Mesenchymal stem cell (in vitro differentiated cells and primary cell): ENCODE results near the gene PTPRH.

ENCODE experiments used
- DNase-seq: peaks from one replicate; pipeline ENCODE4 v3.0.0-alpha.2; 2013
- H2AFZ ChIP-seq: one replicate; pipeline ENCODE4 v1.6.1; 2013; ENCODE audit warnings: low read depth, mild to moderate bottlenecking, control low read depth, inconsistent platforms, low read length, moderate library complexity
- H2AK5ac ChIP-seq: 2 replicates; pipeline ENCODE4 v1.6.1; 2013; ENCODE audit warnings: low read length, moderate library complexity, mild to moderate bottlenecking, inconsistent platforms; ENCODE audit not compliant: severe bottlenecking
- H2BK120ac ChIP-seq: one replicate; pipeline ENCODE4 v1.6.1; 2013; ENCODE audit warnings: low read depth, mild to moderate bottlenecking, inconsistent platforms, low read length, moderate library complexity
- H2BK12ac ChIP-seq, 2 experiments: one replicate each; pipeline ENCODE4 v1.6.1; 2013; ENCODE audit warnings: inconsistent platforms in 2 of 2, low read length in 2 of 2, mild to moderate bottlenecking in 2 of 2, moderate library complexity in 2 of 2, control low read depth in 1 of 2
- H2BK15ac ChIP-seq: one replicate; pipeline ENCODE4 v1.6.1; 2013; ENCODE audit warnings: mild to moderate bottlenecking, low read depth, inconsistent platforms; ENCODE audit not compliant: poor library complexity, severe bottlenecking
- H2BK5ac ChIP-seq: 2 replicates; pipeline ENCODE4 v1.6.1; 2013; ENCODE audit warnings: low read depth, mild to moderate bottlenecking, low read length, control low read depth, inconsistent platforms; ENCODE audit not compliant: poor library complexity, severe bottlenecking
- H3K14ac ChIP-seq, 2 experiments: one replicate each; pipeline ENCODE4 v1.6.1; 2013; ENCODE audit warnings: inconsistent platforms in 2 of 2, low read length in 2 of 2, control low read depth in 1 of 2, mild to moderate bottlenecking in 1 of 2, moderate library complexity in 1 of 2
- H3K18ac ChIP-seq, 2 experiments: one replicate each; pipeline ENCODE4 v1.6.1; 2013; ENCODE audit warnings: inconsistent platforms in 2 of 2, low read length in 2 of 2, control low read depth in 1 of 2, low read depth in 1 of 2, mild to moderate bottlenecking in 1 of 2
- H3K23ac ChIP-seq, 2 experiments: one replicate each; pipeline ENCODE4 v1.6.1; 2013; ENCODE audit warnings: inconsistent platforms in 2 of 2, low read length in 2 of 2, mild to moderate bottlenecking in 2 of 2, moderate library complexity in 2 of 2, control low read depth in 1 of 2
- H3K27ac ChIP-seq: 2 replicates; pipeline ENCODE4 v1.5.1; 2013; ENCODE audit warnings: mild to moderate bottlenecking, moderate library complexity, low read length, control low read depth, inconsistent platforms; ENCODE audit not compliant: poor library complexity, severe bottlenecking
- H3K27me3 ChIP-seq, 2 experiments: 2 replicates each; pipeline versions ENCODE4 v1.6.1 to v1.7.0; 2013; ENCODE audit warnings: low read length in 2 of 2, mild to moderate bottlenecking in 2 of 2, moderate library complexity in 2 of 2, control low read depth in 1 of 2, inconsistent platforms in 1 of 2; ENCODE audit not compliant: control insufficient read depth in 1 of 2, insufficient read depth in 1 of 2
- H3K36me3 ChIP-seq, 2 experiments: 2 replicates each; pipeline versions ENCODE4 v1.6.1 to v1.7.0; 2013; ENCODE audit warnings: low read length in 2 of 2, control low read depth in 1 of 2, inconsistent platforms in 1 of 2, low read depth in 1 of 2, mild to moderate bottlenecking in 1 of 2; ENCODE audit not compliant: insufficient read depth in 2 of 2, control insufficient read depth in 1 of 2
- H3K4ac ChIP-seq, 2 experiments: one replicate each; pipeline ENCODE4 v1.6.1; 2013; ENCODE audit warnings: inconsistent platforms in 2 of 2, low read length in 2 of 2, mild to moderate bottlenecking in 2 of 2, moderate library complexity in 2 of 2, control low read depth in 1 of 2, low read depth in 1 of 2
- H3K4me1 ChIP-seq: 2 replicates; pipeline ENCODE4 v1.6.1; 2013; ENCODE audit warnings: low read depth, low read length, control low read depth; ENCODE audit not compliant: control insufficient read depth, insufficient read depth
- H3K4me2 ChIP-seq: 2 replicates; pipeline ENCODE4 v1.6.1; 2013; ENCODE audit warnings: low read length, mild to moderate bottlenecking, inconsistent platforms; ENCODE audit not compliant: poor library complexity, severe bottlenecking
- H3K4me3 ChIP-seq, 2 experiments: 2 replicates each; pipeline versions ENCODE4 v1.5.1 to v1.7.0; 2013; ENCODE audit warnings: low read length in 2 of 2, mild to moderate bottlenecking in 2 of 2, control low read depth in 1 of 2, low read depth in 1 of 2; ENCODE audit not compliant: insufficient read depth in 1 of 2
- H3K79me1 ChIP-seq: replicated peaks from 2 replicates; pipeline ENCODE4 v1.6.1; 2013; ENCODE audit warnings: mild to moderate bottlenecking, control low read depth, low read length, inconsistent platforms; ENCODE audit not compliant: poor library complexity, severe bottlenecking
- H3K9ac ChIP-seq: 2 replicates; pipeline ENCODE4 v1.7.0; 2013; ENCODE audit warnings: mild to moderate bottlenecking, low read length, moderate library complexity
- H3K9me3 ChIP-seq: 2 replicates; pipeline ENCODE4 v1.7.0; 2013; ENCODE audit warnings: mild to moderate bottlenecking, low read length; ENCODE audit not compliant: control insufficient read depth
- H4K8ac ChIP-seq: one replicate; pipeline ENCODE4 v1.6.1; 2013; ENCODE audit warnings: inconsistent platforms, mild to moderate bottlenecking, low read length, moderate library complexity
- H4K91ac ChIP-seq: one replicate; pipeline ENCODE4 v1.6.1; 2013; ENCODE audit warnings: mild to moderate bottlenecking, low read length, inconsistent platforms
- WGBS: methylation state at CpG from one replicate; pipeline ENCODE4 v1.1.7; 2013; ENCODE audit warnings: mixed read lengths; 5-methylcytosine and 5-hydroxymethylcytosine counted together

Gene PTPRH

GRCh38 chr19:55174425-55175116 lies 34.7 kb downstream of the PTPRH start:
- no peak overlapping the region for H2BK5ac ChIP-seq
- no peak overlapping the region for H3K4me2 ChIP-seq
- no peak overlapping the region for H4K91ac ChIP-seq
- no peak overlapping the region for H3K4ac ChIP-seq
- no peak for DNase-seq
- no peak overlapping the region for H3K27ac ChIP-seq
- no peak overlapping the region for H3K9ac ChIP-seq
- H3K9me3 ChIP-seq, result no peaks in the 10 kb centered on the region
- 62% methylated on average over 20 of the region's 21 CpGs for WGBS
- peaks cover 0 to 14% of the 10 kb centered on the region in 2 experiments for H3K36me3 ChIP-seq
- peak overlapping the region in 1 of 2 experiments; percentile 91 for H3K4me3 ChIP-seq
- no peaks in the 10 kb centered on the region for H3K79me1 ChIP-seq
- no peak overlapping the region for H2BK12ac ChIP-seq
- H3K14ac ChIP-seq, result no peak overlapping the region
- no peak overlapping the region for H3K18ac ChIP-seq
- no peak overlapping the region for H2BK15ac ChIP-seq
- H4K8ac ChIP-seq, result no peak overlapping the region
- H3K4me1 ChIP-seq, result peaks cover 21% of the 10 kb centered on the region
- H2AK5ac ChIP-seq, result no peak overlapping the region
- H3K27me3 ChIP-seq, result peaks cover 15 to 87% of the 10 kb centered on the region in 2 experiments
- H3K23ac ChIP-seq, result no peak overlapping the region
- no peak overlapping the region for H2AFZ ChIP-seq
- H2BK120ac ChIP-seq, result no peak overlapping the region

- Histone ChIP-seq H3K23ac (no peak overlapping the region), H3K9me3 (no peaks in the 10 kb centered on the region), H2AFZ (peak overlapping the region; percentile 15), H2BK120ac (no peak overlapping the region), H4K8ac (peak overlapping the region; percentile 52), H2BK12ac (no peak overlapping the region), H4K91ac (no peak overlapping the region), H3K79me1 (no peaks in the 10 kb centered on the region), H3K14ac (no peak overlapping the region), H3K36me3 (peaks cover 0 to 14% of the 10 kb centered on the region in 2 experiments), H3K27ac (no peak overlapping the region), H3K9ac (peak overlapping the region; percentile 89), H3K4me3 (peak overlapping the region; percentile 50 to 91), H2BK5ac (no peak overlapping the region), H3K4me1 (peaks cover 14% of the 10 kb centered on the region), H3K4me2 (peak overlapping the region; percentile 68), H2AK5ac (no peak overlapping the region), H3K27me3 (peaks cover 21 to 86% of the 10 kb centered on the region in 2 experiments), H2BK15ac (no peak overlapping the region), H3K18ac (peak overlapping the region in 1 of 2 experiments; percentile 58), H3K4ac (no peak overlapping the region)
- DNase-seq, result peak; percentile 58
- 2% methylated on average over 30 of the region's 37 CpGs for WGBS
Observed at GRCh38 chr19:55173714-55174409, 35.4 kb downstream of the PTPRH start.

GRCh38 chr19:55173186-55173713 lies 36.1 kb downstream of the PTPRH start:
- no peak overlapping the region for H3K4ac ChIP-seq
- no peak for DNase-seq
- H4K91ac ChIP-seq, result no peak overlapping the region
- no peaks in the 10 kb centered on the region for H3K79me1 ChIP-seq
- no peak overlapping the region for H2BK120ac ChIP-seq
- peak overlapping the region; percentile 52 for H4K8ac ChIP-seq
- peak overlapping the region in 1 of 2 experiments; percentile 64 for H3K23ac ChIP-seq
- H3K4me3 ChIP-seq, result peak overlapping the region; percentile 50 to 91
- H3K4me1 ChIP-seq, result peaks cover 12% of the 10 kb centered on the region
- no peak overlapping the region for H2BK15ac ChIP-seq
- peak overlapping the region; percentile 68 for H3K4me2 ChIP-seq
- no peak overlapping the region for H3K14ac ChIP-seq
- no peak overlapping the region for H3K27ac ChIP-seq
- no peak overlapping the region for H2AK5ac ChIP-seq
- peak overlapping the region; percentile 15 for H2AFZ ChIP-seq
- peaks cover 0 to 14% of the 10 kb centered on the region in 2 experiments for H3K36me3 ChIP-seq
- H3K27me3 ChIP-seq, result peaks cover 22 to 80% of the 10 kb centered on the region in 2 experiments
- no peak overlapping the region for H2BK5ac ChIP-seq
- H3K9ac ChIP-seq, result peak overlapping the region; percentile 89
- H2BK12ac ChIP-seq, result no peak overlapping the region
- 6% methylated on average over 32 of the region's 32 CpGs for WGBS
- H3K18ac ChIP-seq, result peak overlapping the region; percentile 34 to 58
- no peaks in the 10 kb centered on the region for H3K9me3 ChIP-seq

- Histone ChIP-seq H2BK12ac (no peak overlapping the region), H3K9ac (peak overlapping the region; percentile 89), H3K27ac (no peak overlapping the region), H4K91ac (no peak overlapping the region), H3K14ac (no peak overlapping the region), H3K23ac (peak overlapping the region in 1 of 2 experiments; percentile 64), H3K4me2 (peak overlapping the region; percentile 68), H2AFZ (no peak overlapping the region), H3K18ac (no peak overlapping the region), H2AK5ac (no peak overlapping the region), H3K4ac (no peak overlapping the region), H3K4me1 (peaks cover 12% of the 10 kb centered on the region), H3K36me3 (peaks cover 0 to 10% of the 10 kb centered on the region in 2 experiments), H3K4me3 (peak overlapping the region in 1 of 2 experiments; percentile 91), H2BK15ac (no peak overlapping the region), H3K9me3 (no peaks in the 10 kb centered on the region), H3K79me1 (no peaks in the 10 kb centered on the region), H2BK120ac (no peak overlapping the region), H2BK5ac (no peak overlapping the region), H3K27me3 (peaks cover 24 to 76% of the 10 kb centered on the region in 2 experiments), H4K8ac (peak overlapping the region; percentile 49)
- DNase-seq, result peak; percentile 65
- WGBS, result 16% methylated on average over 8 of the region's 12 CpGs
Observed at GRCh38 chr19:55172741-55173140, 36.6 kb downstream of the PTPRH start.
